ENCODE results near the gene UTP20.
"Not testable (repeated sequence)": the region's sequence is repeated elsewhere in the genome, so short reads cannot be mapped to it uniquely, and the experiment has no call there.

UTP20 gene

GRCh38 chr12:101328917-101329316 is 49.0 kb downstream of the UTP20 start:
- no peak overlapping the region for H3K4me3 ChIP-seq (ENCODE audit: low read length)
- peaks cover 4% of the 10 kb centered on the region for H3K36me3 ChIP-seq (ENCODE audit: control insufficient read depth, insufficient read depth, low read length)
- H3K27me3 ChIP-seq (ENCODE audit: control insufficient read depth, insufficient read depth, low read length) = no peaks in the 10 kb centered on the region
- no peaks in the 10 kb centered on the region for H3K4me1 ChIP-seq (ENCODE audit: control insufficient read depth, insufficient read depth, low read length)
- no peak overlapping the region for H3K27ac ChIP-seq (ENCODE audit: low read depth, low read length)
- no peak overlapping the region for H3K9ac ChIP-seq (ENCODE audit: low read length)

GRCh38 chr12:101330631-101331030 is 50.7 kb downstream of the UTP20 start:
- H3K9ac ChIP-seq (ENCODE audit: low read length) = no peak overlapping the region
- H3K4me3 ChIP-seq (ENCODE audit: low read length) = no peak overlapping the region
- H3K27ac ChIP-seq (ENCODE audit: low read depth, low read length) = no peak overlapping the region
- peaks cover 4% of the 10 kb centered on the region for H3K36me3 ChIP-seq (ENCODE audit: control insufficient read depth, insufficient read depth, low read length)
- no peaks in the 10 kb centered on the region for H3K27me3 ChIP-seq (ENCODE audit: control insufficient read depth, insufficient read depth, low read length)
- H3K4me1 ChIP-seq (ENCODE audit: control insufficient read depth, insufficient read depth, low read length) = no peaks in the 10 kb centered on the region

GRCh38 chr12:101336437-101336836 is 56.5 kb downstream of the UTP20 start:
- Histone ChIP-seq H3K4me1 (ENCODE audit: control insufficient read depth, insufficient read depth, low read length) (no peaks in the 10 kb centered on the region), H3K4me3 (ENCODE audit: low read length) (no peak overlapping the region), H3K36me3 (ENCODE audit: control insufficient read depth, insufficient read depth, low read length) (peaks cover 3% of the 10 kb centered on the region), H3K9ac (ENCODE audit: low read length) (no peak overlapping the region), H3K27me3 (ENCODE audit: control insufficient read depth, insufficient read depth, low read length) (no peaks in the 10 kb centered on the region), H3K27ac (ENCODE audit: low read depth, low read length) (no peak overlapping the region)

GRCh38 chr12:101338087-101338486 is 58.2 kb downstream of the UTP20 start:
- no peaks in the 10 kb centered on the region for H3K27me3 ChIP-seq (ENCODE audit: control insufficient read depth, insufficient read depth, low read length)
- no peak overlapping the region for H3K27ac ChIP-seq (ENCODE audit: low read depth, low read length)
- H3K4me3 ChIP-seq (ENCODE audit: low read length) = no peak overlapping the region
- H3K4me1 ChIP-seq (ENCODE audit: control insufficient read depth, insufficient read depth, low read length) = no peaks in the 10 kb centered on the region
- H3K9ac ChIP-seq (ENCODE audit: low read length) = no peak overlapping the region
- peaks cover 6% of the 10 kb centered on the region for H3K36me3 ChIP-seq (ENCODE audit: control insufficient read depth, insufficient read depth, low read length)

- Histone ChIP-seq H3K4me1 (ENCODE audit: control insufficient read depth, insufficient read depth, low read length) (no peaks in the 10 kb centered on the region), H3K36me3 (ENCODE audit: control insufficient read depth, insufficient read depth, low read length) (peaks cover 3% of the 10 kb centered on the region), H3K27ac (ENCODE audit: low read depth, low read length) (no peak overlapping the region), H3K9ac (ENCODE audit: low read length) (no peak overlapping the region), H3K27me3 (ENCODE audit: control insufficient read depth, insufficient read depth, low read length) (no peaks in the 10 kb centered on the region), H3K4me3 (ENCODE audit: low read length) (no peak overlapping the region)
Observed at GRCh38 chr12:101343893-101344292, 64.0 kb downstream of the UTP20 start.

GRCh38 chr12:101351682-101352081 is 71.8 kb downstream of the UTP20 start:
- Histone ChIP-seq H3K27me3 (ENCODE audit: control insufficient read depth, insufficient read depth, low read length) (no peaks in the 10 kb centered on the region), H3K4me1 (ENCODE audit: control insufficient read depth, insufficient read depth, low read length) (no peaks in the 10 kb centered on the region), H3K27ac (ENCODE audit: low read depth, low read length) (no peak overlapping the region), H3K9ac (ENCODE audit: low read length) (no peak overlapping the region), H3K4me3 (ENCODE audit: low read length) (no peak overlapping the region), H3K36me3 (ENCODE audit: control insufficient read depth, insufficient read depth, low read length) (peaks cover 5% of the 10 kb centered on the region)

- peaks cover 11% of the 10 kb centered on the region for H3K36me3 ChIP-seq (ENCODE audit: control insufficient read depth, insufficient read depth, low read length)
- H3K4me3 ChIP-seq (ENCODE audit: low read length) = no peak overlapping the region
- no peaks in the 10 kb centered on the region for H3K4me1 ChIP-seq (ENCODE audit: control insufficient read depth, insufficient read depth, low read length)
- H3K27me3 ChIP-seq (ENCODE audit: control insufficient read depth, insufficient read depth, low read length) = no peaks in the 10 kb centered on the region
- no peak overlapping the region for H3K27ac ChIP-seq (ENCODE audit: low read depth, low read length)
- H3K9ac ChIP-seq (ENCODE audit: low read length) = no peak overlapping the region
Observed at GRCh38 chr12:101356794-101357193, 76.9 kb downstream of the UTP20 start.

GRCh38 chr12:101361455-101361854 is 81.5 kb downstream of the UTP20 start:
- Histone ChIP-seq H3K36me3 (ENCODE audit: control insufficient read depth, insufficient read depth, low read length) (peaks cover 10% of the 10 kb centered on the region), H3K9ac (ENCODE audit: low read length) (no peak overlapping the region)

GRCh38 chr12:101368016-101368415 is 88.1 kb downstream of the UTP20 start:
- H3K9ac ChIP-seq (ENCODE audit: low read length) = no peak overlapping the region
- no peaks in the 10 kb centered on the region for H3K4me1 ChIP-seq (ENCODE audit: control insufficient read depth, insufficient read depth, low read length)
- peaks cover 30% of the 10 kb centered on the region for H3K36me3 ChIP-seq (ENCODE audit: control insufficient read depth, insufficient read depth, low read length)
- H3K27me3 ChIP-seq (ENCODE audit: control insufficient read depth, insufficient read depth, low read length) = no peaks in the 10 kb centered on the region
- no peak overlapping the region for H3K27ac ChIP-seq (ENCODE audit: low read depth, low read length)
- no peak overlapping the region for H3K4me3 ChIP-seq (ENCODE audit: low read length)

More at GRCh38 chr12:101361455-101361854, 81.5 kb downstream of the UTP20 start:
- H3K4me3 ChIP-seq (ENCODE audit: low read length) = no peak overlapping the region
- H3K4me1 ChIP-seq (ENCODE audit: control insufficient read depth, insufficient read depth, low read length) = no peaks in the 10 kb centered on the region
- H3K27me3 ChIP-seq (ENCODE audit: control insufficient read depth, insufficient read depth, low read length) = no peaks in the 10 kb centered on the region
- no peak overlapping the region for H3K27ac ChIP-seq (ENCODE audit: low read depth, low read length)

- Histone ChIP-seq H3K4me3 (ENCODE audit: low read length) (no peak overlapping the region), H3K4me1 (ENCODE audit: control insufficient read depth, insufficient read depth, low read length) (no peaks in the 10 kb centered on the region), H3K36me3 (ENCODE audit: control insufficient read depth, insufficient read depth, low read length) (peaks cover 22% of the 10 kb centered on the region), H3K9ac (ENCODE audit: low read length) (no peak overlapping the region), H3K27me3 (ENCODE audit: control insufficient read depth, insufficient read depth, low read length) (no peaks in the 10 kb centered on the region), H3K27ac (ENCODE audit: low read depth, low read length) (no peak overlapping the region)
Observed at GRCh38 chr12:101372431-101372830, 92.5 kb downstream of the UTP20 start.

GRCh38 chr12:101375573-101375972 is 95.7 kb downstream of the UTP20 start:
- Histone ChIP-seq H3K27me3 (ENCODE audit: control insufficient read depth, insufficient read depth, low read length) (no peaks in the 10 kb centered on the region), H3K27ac (ENCODE audit: low read depth, low read length) (no peak overlapping the region), H3K4me3 (ENCODE audit: low read length) (no peak overlapping the region), H3K4me1 (ENCODE audit: control insufficient read depth, insufficient read depth, low read length) (no peaks in the 10 kb centered on the region), H3K9ac (ENCODE audit: low read length) (no peak overlapping the region), H3K36me3 (ENCODE audit: control insufficient read depth, insufficient read depth, low read length) (peaks cover 18% of the 10 kb centered on the region)

GRCh38 chr12:101379149-101379548 is 99.2 kb downstream of the UTP20 start:
- Histone ChIP-seq H3K27ac (ENCODE audit: low read depth, low read length) (no peak overlapping the region), H3K9ac (ENCODE audit: low read length) (no peak overlapping the region), H3K36me3 (ENCODE audit: control insufficient read depth, insufficient read depth, low read length) (peaks cover 8% of the 10 kb centered on the region), H3K4me3 (ENCODE audit: low read length) (no peak overlapping the region), H3K27me3 (ENCODE audit: control insufficient read depth, insufficient read depth, low read length) (no peaks in the 10 kb centered on the region), H3K4me1 (ENCODE audit: control insufficient read depth, insufficient read depth, low read length) (no peaks in the 10 kb centered on the region)

GRCh38 chr12:101391181-101391580 is 111.3 kb downstream of the UTP20 start:
- peaks cover 10% of the 10 kb centered on the region for H3K36me3 ChIP-seq (ENCODE audit: control insufficient read depth, insufficient read depth, low read length)
- H3K4me1 ChIP-seq (ENCODE audit: control insufficient read depth, insufficient read depth, low read length); H3K4me3 ChIP-seq (ENCODE audit: low read length); H3K27ac ChIP-seq (ENCODE audit: low read depth, low read length); H3K27me3 ChIP-seq (ENCODE audit: control insufficient read depth, insufficient read depth, low read length); H3K9ac ChIP-seq (ENCODE audit: low read length): not testable (repeated sequence)
